Testis (tissue), 3 donors: ENCODE results near the gene BAIAP2. TPM values are rescaled to one million over a fixed set of nuclear protein-coding genes. Genes with fewer than 3 reads are reported as not detected.

Source experiments
- DNase-seq: peaks from one replicate; pipeline ENCODE4 v3.0.0-alpha.2; 2019
- H3K27ac ChIP-seq, 2 donors: fragments of 200-600 bp; sonication (generic); one replicate each; pipeline ENCODE4 v1.5.1; 2019
- H3K27me3 ChIP-seq: fragments of 200-600 bp; sonication (generic); one replicate; pipeline ENCODE4 v1.5.1; 2019
- H3K36me3 ChIP-seq: fragments of 200-600 bp; sonication (generic); one replicate; pipeline ENCODE4 v1.5.1; 2017; ENCODE audit warnings: low read depth; ENCODE audit errors: missing control alignments
- H3K4me1 ChIP-seq: fragments of 200-600 bp; sonication (generic); one replicate; pipeline ENCODE4 v1.5.1; 2019
- H3K4me3 ChIP-seq, 2 donors: fragments of 200-600 bp; sonication (generic); one replicate each; pipeline ENCODE4 v1.5.1; 2017 to 2019
- H3K9me3 ChIP-seq: fragments of 200-600 bp; sonication (generic); one replicate; pipeline ENCODE4 v1.5.1; 2017
- CTCF ChIP-seq, 3 experiments: fragments of 450-650 bp in 2 of 3; fragments of 200-600 bp in 1 of 3; sonication (generic) in 1 of 3; IDR thresholded peaks; one replicate each; pipeline ENCODE4 v1.5.1; 2016 to 2019; ENCODE audit warnings: antibody characterized with exemption in 3 of 3, mild to moderate bottlenecking in 2 of 3, moderate library complexity in 1 of 3
- POLR2A ChIP-seq: fragments of 450-650 bp; IDR thresholded peaks from one replicate; pipeline ENCODE4 v1.6.1; 2017; ENCODE audit warnings: antibody characterized with exemption, mild to moderate bottlenecking, moderate library complexity
- WGBS, 2 donors: methylation state at CpG; one replicate each; pipeline ENCODE4 v1.1.5; 2018; 5-methylcytosine and 5-hydroxymethylcytosine counted together
- intact Hi-C: fragments of 100-400 bp; cut with DNase I; formaldehyde crosslinking; loops from one replicate; pipeline ENCODE4 v1.15.1; 2023; ENCODE audit warnings: low total_unique reads
- polyA plus RNA-seq: library from polyadenylated mRNA; stranded (reverse); fragments of 350-450 nt; fragmentation: Illumina TruSeq; extraction: RNeasy Lipid Tissue Mini Kit (QIAGEN cat#74804); gene quantifications from one replicate; pipeline ENCODE4 v1.2.3, GENCODE V29; 2014; ENCODE audit warnings: low read depth, low replicate concordance; ENCODE audit not compliant: insufficient read depth
- total RNA-seq, 2 donors: library from RNA; depleted of rRNA; stranded (reverse); fragments of >200 nt; gene quantifications; one replicate each; pipeline ENCODE4 v1.2.3, GENCODE V29; 2016

The BAIAP2 gene
- total and polyA plus RNA-seq, 3 donors from 2014 or later: 36.7 to 67.5 (median 67.3) TPM

- Histone ChIP-seq H3K27ac (no peak overlapping the region), H3K27me3 (no peaks in the 10 kb centered on the region), H3K4me3 (no peak overlapping the region), H3K36me3 (no peaks in the 10 kb centered on the region), H3K9me3 (no peaks in the 10 kb centered on the region), H3K4me1 (peaks cover 18% of the 10 kb centered on the region)
- WGBS, 2 donors: 87 to 91% methylated on average over 3 to 16 of the region's 16 CpGs
- intact Hi-C loops: no loop called here
- DNase-seq: no peak
- no peak for TF ChIP-seq POLR2A
- no peak for TF ChIP-seq CTCF (IDR thresholded peaks at IDR 0.05)
These were observed 127.0 kb downstream of the BAIAP2 start for GRCh38 chr17:81161972-81162371.

DNA sequence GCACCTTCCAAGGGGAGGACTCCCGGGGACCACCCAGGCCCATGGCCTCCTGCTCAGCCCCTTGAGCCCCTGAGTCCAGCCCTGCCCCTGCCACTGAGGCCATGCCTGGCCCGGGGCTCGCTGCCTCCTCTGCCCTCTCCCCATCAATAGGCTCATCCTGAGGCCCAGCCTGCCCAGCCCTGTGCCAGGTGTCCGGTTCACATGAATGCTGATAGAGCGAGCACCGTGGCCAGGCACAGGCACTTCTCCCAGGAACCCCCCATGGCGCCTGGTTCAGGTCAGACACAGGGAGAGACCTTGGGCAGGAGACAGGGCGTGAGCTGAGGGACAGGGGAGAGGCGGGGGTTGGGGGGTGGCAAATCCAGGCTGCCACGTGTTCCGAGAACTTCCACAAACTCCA, 127.5 kb downstream of the BAIAP2 start:
- no peak for DNase-seq
- no peaks in the 10 kb centered on the region for H3K27me3 ChIP-seq
- no peak overlapping the region for H3K4me3 ChIP-seq
- intact Hi-C loops: no loop called here
- peaks cover 18% of the 10 kb centered on the region for H3K4me1 ChIP-seq
- no peaks in the 10 kb centered on the region for H3K36me3 ChIP-seq
- no peaks in the 10 kb centered on the region for H3K9me3 ChIP-seq
- WGBS, 2 donors: 91 to 100% methylated on average over 1 to 11 of the region's 11 CpGs
- H3K27ac ChIP-seq: no peak overlapping the region
- TF ChIP-seq POLR2A: no peak

GRCh38 chr17:81163051-81163695, 128.2 kb downstream of the BAIAP2 start:
- TF ChIP-seq CTCF (IDR thresholded peaks at IDR 0.05) (no peak), POLR2A (no peak)
- no peaks in the 10 kb centered on the region for H3K9me3 ChIP-seq
- intact Hi-C loops: no loop called here
- H3K36me3 ChIP-seq: no peaks in the 10 kb centered on the region
- peaks cover 18% of the 10 kb centered on the region for H3K4me1 ChIP-seq
- no peak for DNase-seq
- no peaks in the 10 kb centered on the region for H3K27me3 ChIP-seq
- 92 to 96% methylated on average over 7 to 17 of the region's 19 CpGs for WGBS, 2 donors
- no peak overlapping the region for H3K4me3 ChIP-seq
- no peak overlapping the region for H3K27ac ChIP-seq

DNA sequence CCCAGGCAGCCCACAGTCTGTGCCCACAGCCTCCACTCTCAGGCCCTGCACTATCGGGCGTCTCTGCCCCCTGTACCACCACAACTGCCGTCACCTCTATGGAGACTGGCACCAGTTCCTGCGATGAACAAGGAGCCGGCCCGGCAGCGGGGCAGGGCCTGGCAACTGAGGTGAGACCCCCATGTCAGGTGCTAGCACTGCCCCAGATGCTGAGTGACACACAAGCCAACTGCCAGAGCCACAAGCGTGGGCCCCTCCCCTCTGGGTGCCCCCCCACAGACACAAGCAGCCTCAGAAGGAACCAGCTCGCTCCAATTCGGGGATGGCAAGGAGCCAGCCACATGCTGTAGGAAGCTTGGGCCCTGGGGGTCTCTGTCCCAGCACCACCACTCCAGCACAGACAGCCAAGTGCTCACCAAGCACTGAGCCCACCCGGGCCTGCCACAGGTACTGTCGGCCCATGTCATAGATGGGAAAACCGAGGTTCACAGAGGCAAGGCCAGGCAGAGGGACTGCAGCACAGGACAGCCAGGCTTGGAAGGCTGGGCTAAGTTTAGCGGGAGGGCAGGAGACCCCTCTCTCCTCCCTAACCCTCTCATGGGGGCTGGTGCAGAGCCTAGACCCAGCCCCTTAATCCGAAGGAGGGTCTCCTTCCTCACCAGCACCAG, 128.9 kb downstream of the BAIAP2 start:
- Histone ChIP-seq H3K4me3 (no peak overlapping the region), H3K27me3 (no peaks in the 10 kb centered on the region), H3K9me3 (no peaks in the 10 kb centered on the region), H3K4me1 (peaks cover 18% of the 10 kb centered on the region), H3K27ac (no peak overlapping the region), H3K36me3 (no peaks in the 10 kb centered on the region)
- no peak for DNase-seq
- WGBS, 2 donors: 92 to 93% methylated on average over 10 of the region's 15 CpGs
- intact Hi-C loops: no loop called here
- TF ChIP-seq CTCF (IDR thresholded peaks at IDR 0.05) (no peak), POLR2A (no peak)

DNA sequence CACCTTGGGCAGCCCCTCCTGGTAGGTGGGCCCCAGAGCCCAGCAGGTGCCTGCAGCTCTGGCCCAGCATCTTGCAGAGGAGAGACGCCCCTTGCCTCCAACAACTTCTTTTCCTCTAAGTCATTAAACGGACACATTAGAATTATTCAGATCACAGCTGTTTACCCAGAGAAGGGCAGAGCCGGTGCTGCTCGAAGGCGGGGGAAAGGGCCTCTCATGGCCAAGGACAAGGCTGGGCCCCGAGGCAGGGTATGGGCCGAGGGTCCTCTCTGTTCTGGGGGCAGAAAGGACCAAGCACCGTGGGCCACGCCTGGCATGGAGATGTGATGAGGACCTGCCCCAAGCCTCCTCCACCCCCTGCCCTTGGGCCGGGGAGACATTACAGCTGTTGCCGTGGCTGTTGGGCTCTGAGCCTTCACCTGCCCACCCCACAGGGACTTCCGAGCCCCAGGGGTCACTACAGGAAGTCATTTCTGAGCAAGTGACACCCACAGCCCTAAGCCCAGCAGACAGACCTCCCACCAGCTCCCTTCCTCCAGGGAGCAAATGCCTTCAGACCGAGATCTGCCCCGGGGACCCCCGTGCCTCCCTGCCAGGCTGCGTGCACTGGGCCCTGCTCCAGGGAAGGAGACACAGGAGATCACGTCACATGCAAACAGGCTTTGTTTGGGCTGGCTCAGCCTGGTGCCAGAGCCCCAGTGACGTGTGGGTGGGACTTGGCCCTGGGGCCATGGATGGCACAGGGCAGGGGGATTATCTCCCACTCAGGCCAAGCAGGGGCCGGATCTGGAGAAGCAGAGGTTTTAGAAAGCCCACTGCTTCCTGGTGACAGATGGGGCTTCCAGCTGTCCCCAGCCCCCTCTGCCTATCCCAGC, 129.7 kb downstream of the BAIAP2 start:
- H3K27ac ChIP-seq: no peak overlapping the region
- no peaks in the 10 kb centered on the region for H3K27me3 ChIP-seq
- TF ChIP-seq CTCF (IDR thresholded peaks at IDR 0.05) (no peak), POLR2A (no peak)
- intact Hi-C loops: no loop called here
- peaks cover 18% of the 10 kb centered on the region for H3K4me1 ChIP-seq
- WGBS, 2 donors: 56 to 69% methylated on average over 12 to 15 of the region's 19 CpGs
- no peaks in the 10 kb centered on the region for H3K36me3 ChIP-seq
- no peak for DNase-seq
- no peaks in the 10 kb centered on the region for H3K9me3 ChIP-seq
- H3K4me3 ChIP-seq: no peak overlapping the region
